HG03280 (cell line): ENCODE data around the gene PCDHB13.
"Not testable (repeated sequence)": the region's sequence is repeated elsewhere in the genome, so short reads cannot be mapped to it uniquely, and the experiment has no call there.

Experiments
- ATAC-seq: cut with Tn5 transposase; IDR thresholded peaks from one replicate; pipeline ENCODE4 v1.9.1; 2021; ENCODE audit warnings: mild to moderate bottlenecking, moderate library complexity; ENCODE audit not compliant: unreplicated experiment

The PCDHB13 gene

GRCh38 chr5:141201126-141201525 lies 12.6 kb upstream of the PCDHB13 start:
- ATAC-seq: not testable (repeated sequence)

- not testable (repeated sequence) for ATAC-seq
Observed at GRCh38 chr5:141201646-141202045, 12.1 kb upstream of the PCDHB13 start.

GRCh38 chr5:141208478-141208877 lies 5.2 kb upstream of the PCDHB13 start, which contains the start of gene PCDHB12:
TSS of gene PCDHB12 (plus strand) at chr5:141208719. CDS start at chr5:141208908, 189 bp downstream.
- ATAC-seq: no peak

- ATAC-seq: not testable (repeated sequence)
Observed at GRCh38 chr5:141210281-141210680, 3.4 kb upstream of the PCDHB13 start.

GRCh38 chr5:141210849-141211248 lies 2.9 kb upstream of the PCDHB13 start:
- ATAC-seq: not testable (repeated sequence)

- ATAC-seq: not testable (repeated sequence)
Observed at GRCh38 chr5:141214583-141214982, 864 bp downstream of the PCDHB13 start.

- not testable (repeated sequence) for ATAC-seq
Observed at GRCh38 chr5:141215504-141215903, 1.8 kb downstream of the PCDHB13 start.

- not testable (repeated sequence) for ATAC-seq
Observed at GRCh38 chr5:141216035-141216434, 2.3 kb downstream of the PCDHB13 start.

GRCh38 chr5:141223112-141223783 lies 9.5 kb downstream of the PCDHB13 start, which contains the start of gene PCDHB14:
TSS of gene PCDHB14 (plus strand) at chr5:141223343. CDS start at chr5:141223506, 163 bp downstream.
- ATAC-seq: no peak

- ATAC-seq: not testable (repeated sequence)
Observed at GRCh38 chr5:141224844-141225243, 11.1 kb downstream of the PCDHB13 start.

- ATAC-seq: not testable (repeated sequence)
Observed at GRCh38 chr5:141225421-141225820, 11.7 kb downstream of the PCDHB13 start.

GRCh38 chr5:141234109-141234667 lies 20.5 kb downstream of the PCDHB13 start:
- ATAC-seq: no peak

- not testable (repeated sequence) for ATAC-seq
Observed at GRCh38 chr5:141235922-141236321, 22.2 kb downstream of the PCDHB13 start.

GRCh38 chr5:141236516-141237313 lies 23.0 kb downstream of the PCDHB13 start:
- ATAC-seq: no peak

GRCh38 chr5:141241496-141241895 lies 27.8 kb downstream of the PCDHB13 start:
- no peak for ATAC-seq

- ATAC-seq: no peak
Observed at GRCh38 chr5:141245250-141245717, 31.6 kb downstream of the PCDHB13 start, which contains the start of gene PCDHB15. TSS of gene PCDHB15 (plus strand) at chr5:141245395. CDS start at chr5:141245579, 184 bp downstream.

GRCh38 chr5:141246971-141247370 lies 33.3 kb downstream of the PCDHB13 start:
- ATAC-seq: not testable (repeated sequence)

- ATAC-seq: not testable (repeated sequence)
Observed at GRCh38 chr5:141247434-141247833, 33.7 kb downstream of the PCDHB13 start.

GRCh38 chr5:141250576-141250975 lies 36.9 kb downstream of the PCDHB13 start:
- ATAC-seq: no peak

GRCh38 chr5:141258464-141258863 lies 44.7 kb downstream of the PCDHB13 start:
- no peak for ATAC-seq

GRCh38 chr5:141258948-141259347 lies 45.2 kb downstream of the PCDHB13 start:
- no peak for ATAC-seq
